H9 (cell line): ENCODE measurements around the gene CCT6A. TPM values are rescaled to one million over a fixed set of nuclear protein-coding genes. Genes with fewer than 3 reads are reported as not detected.
A peak's percentile ranks its signal among the peaks of the same experiment; 100 is the strongest.

ENCODE experiments used
- DNase-seq: peaks from one replicate; pipeline ENCODE4 v3.0.0-alpha.2; 2017
- H2AFZ ChIP-seq: one replicate; pipeline ENCODE4 v1.6.1; 2013; ENCODE audit warnings: mild to moderate bottlenecking, low read length, control low read depth, moderate library complexity
- H2AK5ac ChIP-seq: 2 replicates; pipeline ENCODE4 v1.6.1; 2013; ENCODE audit warnings: low read length, control low read depth, mixed read lengths; ENCODE audit not compliant: insufficient read length
- H2BK120ac ChIP-seq: one replicate; pipeline ENCODE4 v1.6.1; 2013; ENCODE audit warnings: low read depth, mild to moderate bottlenecking, low read length, control low read depth, inconsistent platforms; ENCODE audit not compliant: poor library complexity, severe bottlenecking
- H2BK12ac ChIP-seq: 2 replicates; pipeline ENCODE4 v1.6.1; 2013; ENCODE audit warnings: low read length, control low read depth, mixed read lengths, low read depth; ENCODE audit not compliant: insufficient read length
- H2BK15ac ChIP-seq: 2 replicates; pipeline ENCODE4 v1.6.1; 2013; ENCODE audit warnings: low read depth, low read length, control low read depth
- H2BK20ac ChIP-seq: one replicate; pipeline ENCODE4 v1.6.1; 2013; ENCODE audit warnings: low read depth, mild to moderate bottlenecking, low read length, control low read depth, inconsistent platforms; ENCODE audit not compliant: poor library complexity, severe bottlenecking
- H2BK5ac ChIP-seq: 2 replicates; pipeline ENCODE4 v1.6.1; 2013; ENCODE audit warnings: low read length, control low read depth, mixed read lengths; ENCODE audit not compliant: insufficient read length
- H3K14ac ChIP-seq: 2 replicates; pipeline ENCODE4 v1.6.1; 2013; ENCODE audit warnings: low read length, control low read depth; ENCODE audit not compliant: insufficient read depth
- H3K18ac ChIP-seq: 2 replicates; pipeline ENCODE4 v1.6.1; 2013; ENCODE audit warnings: low read depth, mild to moderate bottlenecking, mixed read lengths, low read length, control low read depth; ENCODE audit not compliant: insufficient read length
- H3K23ac ChIP-seq: 2 replicates; pipeline ENCODE4 v1.6.1; 2013; ENCODE audit warnings: low read length, control low read depth, mixed read lengths, low read depth; ENCODE audit not compliant: insufficient read length
- H3K23me2 ChIP-seq: 2 replicates; pipeline ENCODE4 v1.6.1; 2013; ENCODE audit warnings: low read depth, mild to moderate bottlenecking, mixed read lengths, low read length, control low read depth; ENCODE audit not compliant: insufficient read length, poor library complexity, severe bottlenecking
- H3K27ac ChIP-seq: 2 replicates; pipeline ENCODE4 v1.5.1; 2013; ENCODE audit warnings: low read length, control low read depth, mixed read lengths, low read depth; ENCODE audit not compliant: insufficient read length
- H3K27me3 ChIP-seq: 2 replicates; pipeline ENCODE4 v1.6.1; 2013; ENCODE audit warnings: low read length, control low read depth, inconsistent platforms; ENCODE audit not compliant: insufficient read depth
- H3K4ac ChIP-seq: 2 replicates; pipeline ENCODE4 v1.6.1; 2013; ENCODE audit warnings: low read depth, mild to moderate bottlenecking, control low read depth, inconsistent platforms, low read length, moderate library complexity
- H3K4me1 ChIP-seq: 2 replicates; pipeline ENCODE4 v1.6.1; 2013; ENCODE audit warnings: low read length, control low read depth, inconsistent platforms; ENCODE audit not compliant: insufficient read depth
- H3K4me2 ChIP-seq: 2 replicates; pipeline ENCODE4 v1.6.1; 2013; ENCODE audit warnings: low read length, control low read depth, mixed read lengths; ENCODE audit not compliant: insufficient read length, insufficient read depth
- H3K56ac ChIP-seq: 2 replicates; pipeline ENCODE4 v1.6.1; 2013; ENCODE audit warnings: low read depth, mild to moderate bottlenecking, mixed read lengths, low read length, control low read depth; ENCODE audit not compliant: insufficient read length
- H3K79me1 ChIP-seq: 2 replicates; pipeline ENCODE4 v1.6.1; 2013; ENCODE audit warnings: low read depth, mild to moderate bottlenecking, moderate library complexity, low read length, control low read depth, inconsistent platforms; ENCODE audit not compliant: insufficient read depth, poor library complexity, severe bottlenecking
- H3K79me2 ChIP-seq: 2 replicates; pipeline ENCODE4 v1.6.1; 2013; ENCODE audit warnings: low read length, control low read depth, inconsistent platforms; ENCODE audit not compliant: insufficient read depth
- H3K9ac ChIP-seq: 2 replicates; pipeline ENCODE4 v1.6.1; 2013; ENCODE audit warnings: low read length, control low read depth, mixed read lengths; ENCODE audit not compliant: insufficient read length; ENCODE audit errors: extremely low read depth
- H3K9me3 ChIP-seq: one replicate; pipeline ENCODE4 v1.6.1; 2013; ENCODE audit warnings: low read depth, low read length, inconsistent platforms; ENCODE audit not compliant: control insufficient read depth
- H3T11ph ChIP-seq: one replicate; pipeline ENCODE4 v1.6.1; 2013; ENCODE audit warnings: mild to moderate bottlenecking, low read length, control low read depth, inconsistent platforms
- H4K20me1 ChIP-seq: one replicate; pipeline ENCODE4 v1.6.1; 2013; ENCODE audit not compliant: control insufficient read depth, insufficient read length, insufficient read depth
- H4K5ac ChIP-seq: 2 replicates; pipeline ENCODE4 v1.6.1; 2013; ENCODE audit warnings: low read depth, mild to moderate bottlenecking, mixed read lengths, low read length, control low read depth; ENCODE audit not compliant: insufficient read length
- H4K8ac ChIP-seq: replicated peaks from 2 replicates; pipeline ENCODE4 v1.6.1; 2013; ENCODE audit warnings: low read length, control low read depth, mixed read lengths, low read depth; ENCODE audit not compliant: insufficient read length
- H4K91ac ChIP-seq: 2 replicates; pipeline ENCODE4 v1.6.1; 2013; ENCODE audit warnings: low read depth, mild to moderate bottlenecking, moderate library complexity, mixed read lengths, low read length, control low read depth; ENCODE audit not compliant: insufficient read length
- H3K27ac Mint-ChIP-seq, 3 experiments: 2 replicates in 2 of 3; 3 replicates in 1 of 3; pipeline ENCODE4 v1.8.0; 2020 to 2021; ENCODE audit warnings: mixed read lengths in 3 of 3, mild to moderate bottlenecking in 1 of 3, moderate library complexity in 1 of 3
- H3K27me3 Mint-ChIP-seq: 2 replicates; pipeline ENCODE4 v1.8.0; 2021; ENCODE audit warnings: low read depth, mild to moderate bottlenecking, moderate library complexity, mixed read lengths
- H3K36me3 Mint-ChIP-seq, 3 experiments: 2 replicates in 2 of 3; 3 replicates in 1 of 3; pipeline ENCODE4 v1.8.0; 2020 to 2021; ENCODE audit warnings: low read depth in 3 of 3, mixed read lengths in 3 of 3; ENCODE audit not compliant: insufficient read depth in 1 of 3
- H3K4me1 Mint-ChIP-seq, 2 experiments: 2 replicates each; pipeline ENCODE4 v1.8.0; 2020; ENCODE audit warnings: mixed read lengths in 2 of 2
- H3K4me3 Mint-ChIP-seq, 2 experiments: 2 replicates in 1 of 2; 3 replicates in 1 of 2; pipeline ENCODE4 v1.8.0; 2020 to 2021; ENCODE audit warnings: mild to moderate bottlenecking in 2 of 2, mixed read lengths in 2 of 2, moderate library complexity in 1 of 2
- H3K9me3 Mint-ChIP-seq, 2 experiments: 2 replicates in 1 of 2; 3 replicates in 1 of 2; pipeline ENCODE4 v1.8.0; 2020; ENCODE audit warnings: mild to moderate bottlenecking in 2 of 2, mixed read lengths in 2 of 2, moderate library complexity in 1 of 2
- CTCF ChIP-seq: fragments of 200-600 bp; sonication (generic); conservative IDR thresholded peaks from 3 replicates; pipeline ENCODE4 v1.8.0; 2021; ENCODE audit warnings: antibody characterized with exemption, mild to moderate bottlenecking
- WGBS: extraction: QIAGEN DNeasy Blood & Tissue Kit; methylation state at CpG from one replicate; pipeline ENCODE4 v1.1.7; 2013; ENCODE audit warnings: missing lambda C conversion rate, low lambda C conversion rate, mixed read lengths; ENCODE audit not compliant: insufficient read length; ENCODE audit errors: extremely low coverage; 5-methylcytosine and 5-hydroxymethylcytosine counted together
- total RNA-seq: library from RNA; stranded (reverse); gene quantifications from 2 replicates; pipeline ENCODE4 v1.2.1, GENCODE V29; 2021

CCT6A gene
- total RNA-seq, 1 experiment from 2014 or later: 303 TPM

DNA sequence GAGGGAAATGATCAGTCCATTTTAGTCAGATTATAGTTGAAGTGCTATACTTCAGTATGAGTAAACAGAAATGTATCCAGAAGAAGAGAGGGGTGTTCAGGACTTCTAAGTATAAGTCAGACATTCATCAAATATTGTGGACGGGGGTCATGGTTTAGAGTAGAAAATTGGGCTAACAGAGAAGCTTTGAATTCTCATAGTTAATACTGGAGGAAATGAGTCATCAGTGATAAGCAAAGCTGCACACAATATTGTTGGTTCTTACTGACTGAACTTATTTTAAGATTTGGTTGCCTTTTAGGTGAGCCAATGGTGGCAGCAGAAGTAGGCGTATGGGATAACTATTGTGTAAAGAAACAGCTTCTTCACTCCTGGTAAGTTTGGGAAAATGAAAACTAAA, 10.8 kb downstream of the CCT6A start:
- H4K91ac ChIP-seq: no peak overlapping the region
- no peak overlapping the region for H3K23ac ChIP-seq
- no peak overlapping the region for H2AFZ ChIP-seq
- no peak overlapping the region for H3K4me2 ChIP-seq
- peaks cover 7 to 13% of the 10 kb centered on the region in 2 experiments for H3K4me1 Mint-ChIP-seq
- peaks cover 48 to 69% (median 60%) of the 10 kb centered on the region in 3 experiments for H3K36me3 Mint-ChIP-seq
- no peak overlapping the region for H3K4ac ChIP-seq
- H2BK15ac ChIP-seq: no peak overlapping the region
- H3K4me3 Mint-ChIP-seq: no peak overlapping the region
- no peaks in the 10 kb centered on the region; the same call in 1 of the 2 replicates for H3K79me2 ChIP-seq
- no peaks in the 10 kb centered on the region for H3K27me3 Mint-ChIP-seq
- no peak overlapping the region for H3T11ph ChIP-seq
- H2BK20ac ChIP-seq: no peak overlapping the region
- H3K27me3 ChIP-seq: no peaks in the 10 kb centered on the region
- TF ChIP-seq CTCF: no peak
- H3K9me3 ChIP-seq: no peaks in the 10 kb centered on the region
- H4K20me1 ChIP-seq: no peaks in the 10 kb centered on the region
- no peaks in the 10 kb centered on the region for H3K4me1 ChIP-seq
- WGBS: no CpG with 5 or more reads among the region's 2 CpGs
- H3K27ac Mint-ChIP-seq: peak overlapping the region in 2 of 3 experiments; percentile 24 to 76; a peak in 4 of 7 replicates
- H4K5ac ChIP-seq: no peak overlapping the region
- DNase-seq: no peak
- H3K18ac ChIP-seq: no peak overlapping the region
- H3K9me3 Mint-ChIP-seq: peaks cover 0 to 2% of the 10 kb centered on the region in 2 experiments; a peak in 1 of 5 replicates
- H2BK12ac ChIP-seq: no peak overlapping the region
- no peak overlapping the region for H2BK120ac ChIP-seq
- no peak overlapping the region for H3K14ac ChIP-seq
- H4K8ac ChIP-seq: no peak overlapping the region
- H3K23me2 ChIP-seq: no peaks in the 10 kb centered on the region
- H3K79me1 ChIP-seq: peaks cover 2% of the 10 kb centered on the region
- no peak overlapping the region for H2AK5ac ChIP-seq
- no peak overlapping the region for H3K9ac ChIP-seq
- no peak overlapping the region for H3K27ac ChIP-seq
- H3K56ac ChIP-seq: no peak overlapping the region
- H2BK5ac ChIP-seq: no peak overlapping the region
